Measurements from ENCODE around the gene CMBL.
"Not testable (repeated sequence)": the region's sequence is repeated elsewhere in the genome, so short reads cannot be mapped to it uniquely, and the experiment has no call there.

Gene CMBL

GRCh38 chr5:10283927-10284635, 23.6 kb downstream of the CMBL start:
- peak; percentile 41 for DNase-seq

- DNase-seq, result no peak
These were observed 27.6 kb downstream of the CMBL start for GRCh38 chr5:10279925-10280720.

DNA sequence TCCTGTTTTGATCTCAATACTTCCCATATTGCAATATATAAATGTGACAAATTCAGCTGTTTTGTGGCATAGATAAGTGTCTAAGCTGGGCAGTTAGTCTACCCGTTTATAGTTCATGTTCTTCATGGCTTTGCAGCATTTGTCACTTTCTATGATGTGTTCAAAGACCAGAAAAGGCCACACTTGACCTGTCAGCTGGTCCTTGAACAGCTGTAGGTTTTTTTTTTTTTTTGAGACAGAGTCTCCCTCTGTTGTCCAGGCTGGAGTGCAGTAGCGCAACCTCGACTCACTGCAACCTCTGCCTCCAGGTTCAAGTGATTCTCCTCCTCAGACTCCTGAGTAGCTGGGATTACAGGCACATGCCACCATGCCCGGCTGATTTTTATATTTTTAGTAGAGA, 28.4 kb downstream of the CMBL start:
- no peak for DNase-seq

DNA sequence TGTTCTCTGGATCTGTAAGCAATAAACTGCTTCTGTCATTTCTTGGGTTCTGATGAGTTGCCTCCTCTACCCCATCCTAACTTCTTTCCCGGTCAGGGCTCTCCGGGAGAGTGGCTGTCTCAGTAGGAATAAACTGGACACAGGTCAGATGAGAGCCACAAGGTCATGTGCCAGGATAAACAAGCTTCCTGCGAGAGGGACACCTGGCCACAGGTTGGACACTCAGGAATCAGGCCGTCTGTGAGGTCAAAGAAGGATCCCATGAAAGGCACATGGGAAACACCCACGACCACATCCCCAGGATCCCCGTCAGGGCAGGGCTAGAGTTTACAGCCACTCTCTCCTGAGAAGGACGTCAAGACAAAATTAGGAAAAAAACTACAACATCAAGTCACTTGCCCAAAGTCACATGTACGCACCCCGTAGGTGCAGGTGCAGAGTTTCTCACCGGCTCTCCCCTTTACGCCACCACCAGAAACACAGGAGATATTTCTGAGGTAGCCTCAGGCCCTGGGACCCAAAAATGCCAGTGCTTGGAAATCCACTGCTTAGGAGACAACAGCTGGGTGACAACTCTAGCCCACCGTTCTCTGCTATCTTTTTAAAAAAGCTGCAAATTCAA, 28.9 kb downstream of the CMBL start:
- DNase-seq, result no peak

GRCh38 chr5:10277773-10278630, 29.7 kb downstream of the CMBL start:
- DNase-seq, result no peak

- no peak for DNase-seq
These were observed 31.0 kb downstream of the CMBL start for GRCh38 chr5:10276691-10277090.

- DNase-seq, result no peak
These were observed 31.7 kb downstream of the CMBL start for GRCh38 chr5:10275991-10276390.

DNA sequence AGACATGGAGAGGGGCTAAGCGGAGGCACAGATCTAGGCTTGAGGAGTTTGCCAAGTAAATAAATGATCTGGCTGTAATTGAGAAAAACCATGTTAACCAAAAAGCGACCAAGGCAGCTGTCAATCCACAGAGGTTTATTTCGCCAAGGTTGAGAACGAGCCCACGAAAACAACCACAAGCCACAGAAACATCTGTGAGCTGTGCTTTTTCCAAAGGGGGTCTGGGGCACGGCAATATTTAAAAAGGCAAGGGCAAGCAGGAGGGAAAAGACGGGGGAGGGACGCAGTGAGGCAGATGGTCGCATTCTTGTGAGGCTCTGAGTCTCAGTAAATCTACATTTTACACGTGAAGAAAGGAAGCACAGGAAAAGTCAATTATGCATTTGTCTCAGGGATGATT, 32.2 kb downstream of the CMBL start:
- no peak for DNase-seq

DNA sequence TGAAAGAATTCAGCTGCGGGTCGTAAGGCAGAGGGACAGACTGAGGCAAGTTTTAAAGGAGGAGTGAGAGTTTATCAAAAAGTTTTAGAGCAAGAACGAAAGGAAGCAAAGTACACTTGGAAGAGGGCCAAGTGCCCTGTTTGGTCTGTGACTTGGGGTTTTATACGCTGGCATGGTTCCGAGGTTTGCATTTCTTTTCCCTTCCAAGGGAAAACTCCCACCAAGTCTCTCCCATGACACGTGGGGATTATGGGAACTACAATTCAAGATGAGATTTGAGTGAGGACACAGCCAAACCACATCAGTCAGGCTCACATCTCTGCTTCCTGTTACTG, 34.9 kb downstream of the CMBL start:
- DNase-seq, result not testable (repeated sequence)

DNA sequence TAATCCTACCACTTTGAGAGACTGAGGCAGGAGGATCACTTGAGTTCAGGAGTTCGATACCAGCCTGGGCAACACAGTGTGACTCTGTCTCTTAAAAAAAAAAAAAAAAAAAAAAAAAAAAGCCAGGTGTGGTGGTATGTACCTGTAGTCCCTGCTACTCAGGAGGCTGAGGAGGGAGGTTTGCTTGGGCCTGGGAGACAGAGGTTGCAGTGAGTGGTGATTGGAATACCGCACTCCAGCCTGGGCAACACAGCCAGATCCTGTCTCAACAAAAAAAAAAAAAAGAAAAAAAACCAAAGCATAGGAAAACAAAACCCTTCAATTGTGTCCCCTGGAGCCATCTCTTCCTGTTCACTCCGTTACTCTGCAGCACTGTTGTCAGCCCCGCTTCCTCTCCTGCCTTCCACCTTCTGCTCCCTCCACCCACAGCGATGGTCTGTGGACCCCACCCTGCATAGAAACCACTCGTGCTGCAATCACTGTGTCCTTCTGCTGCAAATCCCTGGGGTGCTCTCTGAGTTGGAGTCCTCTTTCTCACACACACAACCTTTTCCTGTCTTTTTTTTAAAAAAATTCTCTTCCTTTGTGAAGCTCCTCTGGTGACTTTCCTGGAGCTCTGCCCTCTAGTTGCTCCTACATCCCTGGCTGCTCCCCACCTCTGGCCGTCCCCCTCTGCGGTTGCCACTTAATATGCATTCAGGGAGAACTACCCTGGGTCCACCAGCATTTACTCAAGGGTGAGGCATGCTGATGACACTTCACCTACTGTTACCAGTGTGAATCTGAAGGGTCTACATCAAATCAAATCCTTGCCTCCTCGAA, 35.4 kb downstream of the CMBL start:
- DNase-seq, result no peak

DNA sequence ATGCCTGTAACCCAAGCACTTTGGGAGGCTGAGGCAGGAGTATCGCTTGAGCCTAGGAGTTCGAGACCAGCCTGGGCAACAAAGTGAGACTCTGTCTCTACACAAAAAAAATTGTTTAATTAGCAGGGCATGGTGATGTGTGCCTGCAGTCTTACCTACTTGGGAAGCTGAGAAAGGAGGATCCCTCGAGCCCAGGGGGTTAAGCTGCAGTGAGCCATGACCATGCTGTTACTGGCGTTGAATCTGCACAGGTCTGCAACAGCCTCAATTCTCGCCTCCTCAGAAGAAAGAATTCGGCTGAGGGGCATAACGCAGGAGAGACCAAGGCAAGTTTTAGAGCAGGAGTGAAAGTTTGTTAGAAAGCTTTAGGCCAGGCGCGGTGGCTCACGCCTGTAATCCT, 39.6 kb downstream of the CMBL start:
- no peak for DNase-seq

DNA sequence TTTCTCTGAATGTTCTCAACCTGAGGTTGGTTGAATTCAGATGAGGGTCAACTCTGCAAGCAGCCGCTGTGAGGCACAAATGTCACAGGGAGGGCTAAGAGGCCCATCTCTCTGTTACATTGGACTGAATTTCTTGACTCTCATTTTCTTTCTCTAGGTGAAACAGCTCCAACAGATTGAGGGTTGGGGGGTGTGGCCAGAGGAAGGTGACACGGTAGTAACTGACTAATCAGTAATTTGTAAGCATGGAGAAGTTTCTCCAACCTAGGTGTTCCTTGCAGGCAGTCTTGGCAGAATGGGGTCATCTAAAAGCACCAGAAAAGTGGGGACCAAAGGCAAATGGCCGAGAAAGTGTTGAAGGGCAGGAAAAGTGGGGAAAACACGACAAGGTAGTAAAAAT, 40.9 kb downstream of the CMBL start:
- DNase-seq, result no peak

- DNase-seq, result no peak
These were observed 41.6 kb downstream of the CMBL start for GRCh38 chr5:10266137-10266536.

DNA sequence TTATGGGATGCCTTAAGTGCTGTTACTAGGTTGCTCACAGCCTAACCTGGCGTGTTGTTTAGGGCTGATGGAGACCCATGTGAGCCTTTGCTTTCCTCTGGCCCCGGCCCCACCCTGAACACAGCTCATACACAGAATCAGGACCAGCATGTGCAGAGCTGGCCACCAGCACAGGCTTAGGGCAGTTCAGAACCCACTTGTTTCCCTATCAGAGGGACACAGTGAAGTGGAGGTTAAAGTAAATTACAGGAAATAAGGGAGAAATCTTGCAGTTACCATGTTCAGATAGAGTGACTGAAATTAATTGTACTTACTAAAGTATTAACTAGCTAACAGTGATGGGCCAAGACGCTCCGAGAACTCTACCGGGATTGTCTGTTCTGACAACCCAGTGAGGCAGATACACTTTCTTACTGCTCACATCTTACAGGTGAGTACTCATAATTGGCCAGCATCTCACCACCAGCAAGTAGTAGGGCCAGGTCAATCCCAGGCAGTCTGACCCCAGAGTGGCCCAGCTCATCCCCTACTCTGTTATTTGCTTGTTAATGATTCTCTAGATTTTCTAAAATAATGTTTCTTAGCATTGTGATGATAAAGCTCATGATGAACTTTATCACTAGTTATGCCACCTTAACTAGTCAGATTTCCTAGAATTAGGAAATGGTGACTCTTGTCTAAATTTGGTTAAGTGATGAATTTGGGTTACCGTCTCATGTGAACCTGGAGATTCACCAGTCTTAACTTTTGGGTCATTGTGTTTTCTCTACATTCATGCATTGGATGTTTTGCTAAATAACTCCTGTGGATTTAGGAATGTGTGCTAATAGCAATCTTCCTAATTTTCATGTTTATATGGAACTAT, 42.2 kb downstream of the CMBL start:
- DNase-seq, result no peak

- no peak for DNase-seq
These were observed 43.1 kb downstream of the CMBL start for GRCh38 chr5:10264604-10265003.

GRCh38 chr5:10262995-10263394, 44.7 kb downstream of the CMBL start:
- no peak for DNase-seq

DNA sequence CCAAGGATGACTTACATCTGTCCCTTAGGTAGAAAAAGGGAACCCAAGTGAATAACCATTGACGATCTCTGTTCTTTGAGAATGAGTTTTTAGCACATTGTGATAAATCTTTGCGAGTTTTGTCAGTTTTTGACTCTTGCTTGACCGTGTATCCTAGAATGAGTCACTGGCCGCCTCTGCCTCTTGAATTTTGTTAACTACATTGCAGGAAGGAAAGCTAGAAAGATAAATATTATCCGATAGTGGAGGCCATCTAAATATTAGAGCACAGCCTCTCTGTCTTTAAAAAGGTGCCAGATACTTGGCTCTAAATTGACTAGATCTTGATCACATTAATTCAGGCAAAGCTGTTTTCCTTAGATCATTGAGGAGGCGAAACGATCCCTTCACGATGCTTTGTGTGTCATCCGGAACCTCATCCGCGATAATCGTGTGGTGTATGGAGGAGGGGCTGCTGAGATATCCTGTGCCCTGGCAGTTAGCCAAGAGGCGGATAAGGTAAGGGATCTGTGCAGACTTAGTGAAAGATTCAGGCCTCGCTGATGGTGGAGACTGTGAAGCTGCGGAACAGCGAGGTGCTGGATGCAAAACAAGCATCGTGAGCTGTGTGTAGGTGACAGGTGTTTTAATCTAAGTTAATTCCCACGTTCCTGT, 45.5 kb downstream of the CMBL start:
- DNase-seq, result no peak

GRCh38 chr5:10261065-10261464, 46.6 kb downstream of the CMBL start:
- no peak for DNase-seq

- no peak for DNase-seq
These were observed 47.8 kb downstream of the CMBL start for GRCh38 chr5:10259899-10260298.

- no peak for DNase-seq
These were observed 49.8 kb downstream of the CMBL start for GRCh38 chr5:10257870-10258269.

DNA sequence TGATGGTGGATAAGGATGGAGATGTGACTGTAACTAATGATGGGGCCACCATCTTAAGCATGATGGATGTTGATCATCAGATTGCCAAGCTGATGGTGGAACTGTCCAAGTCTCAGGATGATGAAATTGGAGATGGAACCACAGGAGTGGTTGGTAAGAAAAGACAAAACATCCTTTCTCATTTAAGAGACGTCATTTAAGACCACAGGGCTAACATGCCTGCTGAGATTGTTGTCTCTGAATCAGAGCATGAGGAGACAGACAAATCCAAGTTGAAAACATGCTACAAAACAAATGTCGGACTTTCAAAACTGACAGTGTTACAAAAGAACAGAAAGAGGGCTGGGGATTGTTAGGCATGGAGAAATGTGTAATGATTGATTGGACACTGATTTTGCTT, 53.0 kb downstream of the CMBL start:
- DNase-seq, result no peak
